SU-DHL-6 (cell line): ENCODE measurements around the gene SUN5.
"Not testable (repeated sequence)": the region's sequence is repeated elsewhere in the genome, so short reads cannot be mapped to it uniquely, and the experiment has no call there.

Source experiments
- H2AFZ ChIP-seq: fragments of 200-600 bp; sonication (generic); 2 replicates; pipeline ENCODE4 v1.6.1; 2014; ENCODE audit warnings: low read depth, mild to moderate bottlenecking, moderate library complexity, mixed read lengths, antibody characterized with exemption, low read length; ENCODE audit not compliant: severe bottlenecking
- H3F3A ChIP-seq: fragments of 200-600 bp; shearing (Covaris generic); 2 replicates; pipeline ENCODE4 v1.6.0; 2016; ENCODE audit warnings: antibody characterized with exemption, mild to moderate bottlenecking; ENCODE audit not compliant: insufficient read depth
- H3K27ac ChIP-seq: fragments of 200-600 bp; sonication (generic); 2 replicates; pipeline ENCODE4 v1.5.1; 2016; ENCODE audit warnings: low read depth, mild to moderate bottlenecking, low read length, moderate library complexity, mixed read lengths
- H3K27me3 ChIP-seq: fragments of 200-600 bp; sonication (generic), shearing (Covaris generic); 2 replicates; pipeline ENCODE4 v1.6.0; 2014; ENCODE audit warnings: mild to moderate bottlenecking, low read length
- H3K36me3 ChIP-seq: fragments of 200-600 bp; sonication (generic); 2 replicates; pipeline ENCODE4 v1.6.1; 2014; ENCODE audit warnings: mild to moderate bottlenecking, low read length, mixed read lengths
- H3K4me2 ChIP-seq: fragments of 300-600, 200-600 bp; shearing (Covaris generic), sonication (generic); 2 replicates; pipeline ENCODE4 v1.6.0; 2014; ENCODE audit warnings: low read length, low read depth, mild to moderate bottlenecking; ENCODE audit not compliant: poor library complexity, severe bottlenecking
- H3K4me3 ChIP-seq: fragments of 200-600 bp; sonication (generic); 2 replicates; pipeline ENCODE4 v1.5.1; 2014; ENCODE audit warnings: antibody characterized with exemption, low read length, mild to moderate bottlenecking, mixed read lengths; ENCODE audit not compliant: insufficient read depth, poor library complexity, severe bottlenecking
- H3K79me2 ChIP-seq: fragments of 200-600 bp; sonication (generic); 2 replicates; pipeline ENCODE4 v1.6.1; 2014; ENCODE audit warnings: mild to moderate bottlenecking, low read length, moderate library complexity; ENCODE audit not compliant: insufficient read depth
- H3K9ac ChIP-seq: fragments of 200-600 bp; sonication (generic); 2 replicates; pipeline ENCODE4 v1.7.0; 2014; ENCODE audit warnings: mild to moderate bottlenecking, low read length
- H3K9me2 ChIP-seq: fragments of 200-600 bp; sonication (generic); replicated peaks from 2 replicates; pipeline ENCODE4 v1.6.1; 2014; ENCODE audit warnings: low read length; ENCODE audit not compliant: insufficient read depth
- H3K9me3 ChIP-seq: fragments of 200-600 bp; sonication (generic); 2 replicates; pipeline ENCODE4 v1.6.1; 2014; ENCODE audit warnings: low read length, mixed read lengths; ENCODE audit not compliant: insufficient read depth
- H4K20me1 ChIP-seq: fragments of 200-600 bp; sonication (generic); 2 replicates; pipeline ENCODE4 v1.6.1; 2014; ENCODE audit warnings: low read depth, mild to moderate bottlenecking, antibody characterized with exemption, low read length, moderate library complexity, mixed read lengths
- EZH2phosphoT487 ChIP-seq: fragments of 200-600 bp; sonication (generic), shearing (Covaris generic); conservative IDR thresholded peaks from 2 replicates; pipeline ENCODE4 v1.6.1; 2018; ENCODE audit warnings: mild to moderate bottlenecking, antibody characterized with exemption, low read length, moderate library complexity, mixed read lengths
- TF ChIP-seq, protein P1 (sequence below): fragments of 200-600 bp; sonication (generic); IDR thresholded peaks from one replicate; pipeline ENCODE4 v1.5.1; 2017; ENCODE audit warnings: antibody characterized with exemption, mild to moderate bottlenecking, low read length, moderate library complexity; ENCODE audit not compliant: insufficient read depth, poor library complexity, severe bottlenecking

Gene SUN5

DNA sequence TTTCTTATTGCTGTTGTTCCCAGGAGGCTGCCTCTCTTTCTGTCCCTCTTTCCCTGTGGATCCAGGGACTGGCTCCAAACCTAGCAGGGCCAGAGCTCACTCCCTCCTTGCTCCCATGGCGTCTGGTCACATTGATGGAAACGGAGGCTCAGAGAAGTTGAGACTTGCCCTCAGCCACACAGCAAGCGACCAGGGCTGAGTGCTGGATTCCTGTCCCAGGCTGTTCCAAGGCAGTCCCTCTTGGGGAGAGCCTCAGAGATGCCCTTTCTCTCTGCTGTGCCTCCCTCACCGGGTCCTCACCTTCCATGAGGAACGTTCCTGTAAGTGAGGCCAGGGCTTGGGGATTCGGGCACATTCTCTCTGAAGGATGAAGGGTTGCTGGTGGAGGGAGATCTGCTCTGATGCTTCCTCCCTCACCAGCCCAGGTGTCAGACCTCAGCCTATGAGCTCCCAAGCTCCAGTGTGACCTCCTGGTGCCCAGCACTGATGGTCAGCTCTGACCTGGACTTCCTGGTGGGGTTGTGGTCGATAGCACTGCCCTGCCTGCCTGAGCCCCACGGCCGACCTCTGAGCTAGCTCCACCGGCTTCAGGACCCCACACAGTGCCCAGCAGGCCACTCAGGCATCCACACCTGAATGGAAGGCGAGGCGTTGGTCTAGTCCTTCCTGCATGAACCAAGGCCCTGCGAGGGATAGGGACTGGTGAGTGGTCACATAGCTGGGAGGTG lies 26.8 kb downstream of the SUN5 start:
- Histone ChIP-seq H3K27ac (no peak overlapping the region), H4K20me1 (no peaks in the 10 kb centered on the region), H3K9ac (no peak overlapping the region), H3K4me3 (no peak overlapping the region), H3K36me3 (no peaks in the 10 kb centered on the region), H2AFZ (no peak overlapping the region), H3K4me2 (no peak overlapping the region), H3F3A (no peaks in the 10 kb centered on the region), H3K9me2 (no peaks in the 10 kb centered on the region), H3K79me2 (no peaks in the 10 kb centered on the region), H3K27me3 (no peaks in the 10 kb centered on the region), H3K9me3 (no peaks in the 10 kb centered on the region)
- TF ChIP-seq EZH2phosphoT487, result no peak
- TF ChIP-seq, protein P1, sequence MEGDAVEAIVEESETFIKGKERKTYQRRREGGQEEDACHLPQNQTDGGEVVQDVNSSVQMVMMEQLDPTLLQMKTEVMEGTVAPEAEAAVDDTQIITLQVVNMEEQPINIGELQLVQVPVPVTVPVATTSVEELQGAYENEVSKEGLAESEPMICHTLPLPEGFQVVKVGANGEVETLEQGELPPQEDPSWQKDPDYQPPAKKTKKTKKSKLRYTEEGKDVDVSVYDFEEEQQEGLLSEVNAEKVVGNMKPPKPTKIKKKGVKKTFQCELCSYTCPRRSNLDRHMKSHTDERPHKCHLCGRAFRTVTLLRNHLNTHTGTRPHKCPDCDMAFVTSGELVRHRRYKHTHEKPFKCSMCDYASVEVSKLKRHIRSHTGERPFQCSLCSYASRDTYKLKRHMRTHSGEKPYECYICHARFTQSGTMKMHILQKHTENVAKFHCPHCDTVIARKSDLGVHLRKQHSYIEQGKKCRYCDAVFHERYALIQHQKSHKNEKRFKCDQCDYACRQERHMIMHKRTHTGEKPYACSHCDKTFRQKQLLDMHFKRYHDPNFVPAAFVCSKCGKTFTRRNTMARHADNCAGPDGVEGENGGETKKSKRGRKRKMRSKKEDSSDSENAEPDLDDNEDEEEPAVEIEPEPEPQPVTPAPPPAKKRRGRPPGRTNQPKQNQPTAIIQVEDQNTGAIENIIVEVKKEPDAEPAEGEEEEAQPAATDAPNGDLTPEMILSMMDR, result no peak

DNA sequence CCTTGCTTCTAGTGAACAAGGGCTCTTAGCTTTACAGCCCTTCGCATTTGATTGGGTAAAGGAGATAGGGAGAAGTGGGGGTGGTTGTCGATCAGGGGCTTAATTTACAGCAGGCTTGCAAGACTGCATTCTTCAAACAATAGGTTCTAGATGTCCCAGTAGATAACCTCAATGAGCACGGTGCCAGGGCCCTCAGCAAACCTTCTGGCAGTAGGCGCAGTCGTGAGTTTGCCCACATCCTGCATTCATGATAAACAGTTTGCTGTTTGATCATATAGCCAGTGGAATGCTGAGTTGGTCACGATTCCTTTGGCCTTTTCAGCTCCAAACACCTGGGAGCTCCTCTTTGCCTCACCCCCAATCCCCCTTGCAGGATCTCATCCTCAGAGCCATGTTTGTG lies 27.5 kb downstream of the SUN5 start:
- Histone ChIP-seq H4K20me1 (no peaks in the 10 kb centered on the region), H3K79me2 (no peaks in the 10 kb centered on the region), H3K27me3 (no peaks in the 10 kb centered on the region), H3K9ac (no peak overlapping the region), H3K9me3 (no peaks in the 10 kb centered on the region), H3K4me3 (no peak overlapping the region), H3K9me2 (no peaks in the 10 kb centered on the region), H3K27ac (no peak overlapping the region), H3F3A (no peaks in the 10 kb centered on the region), H2AFZ (no peak overlapping the region), H3K4me2 (no peak overlapping the region), H3K36me3 (no peaks in the 10 kb centered on the region)
- TF ChIP-seq, protein P1, result no peak
- no peak for TF ChIP-seq EZH2phosphoT487

DNA sequence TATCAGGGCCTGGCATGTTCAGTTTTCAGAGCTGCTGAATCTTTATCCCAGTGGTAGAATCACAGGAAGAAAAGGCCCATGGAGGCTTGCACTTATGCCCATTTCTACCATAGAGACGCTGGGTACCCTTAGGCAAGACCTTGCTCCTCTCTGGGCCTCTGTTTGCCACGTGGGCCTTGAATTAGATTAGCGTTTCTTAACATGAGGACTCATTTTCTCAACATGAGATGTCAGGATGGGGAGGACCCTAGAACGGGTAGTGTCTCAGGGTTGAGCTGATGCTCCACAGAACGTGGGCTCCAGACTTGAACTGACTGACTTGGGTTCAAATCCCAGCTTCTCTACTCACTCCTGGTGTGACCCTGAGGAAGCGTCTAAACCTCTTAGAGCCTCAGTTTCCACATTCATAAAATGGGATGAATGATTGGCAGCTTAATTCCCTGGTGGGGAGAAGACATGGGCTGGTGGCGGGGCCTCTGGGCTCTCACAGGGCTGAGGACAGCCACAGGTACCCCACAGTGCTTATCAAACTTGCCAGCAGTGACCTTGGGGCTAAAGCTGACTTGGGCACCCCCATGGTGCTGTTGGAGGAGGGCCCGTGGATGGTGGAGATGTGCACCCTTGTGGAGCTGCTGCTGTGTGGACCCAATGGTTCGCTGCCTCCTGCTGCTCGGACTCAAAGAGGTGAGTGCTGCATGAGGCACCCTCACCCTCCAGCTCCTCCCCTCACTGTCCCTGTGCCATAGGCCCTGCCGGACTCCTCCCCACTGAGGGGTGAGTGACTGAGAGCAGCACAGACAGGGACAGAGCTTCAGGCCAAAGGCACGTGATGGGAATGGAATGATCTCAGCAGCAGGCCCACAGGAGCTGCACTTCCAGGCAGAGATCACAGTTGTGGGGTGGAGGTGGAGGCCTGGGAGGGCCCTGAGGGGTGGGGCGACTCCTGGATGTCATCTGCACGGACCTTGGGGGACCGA lies 28.2 kb downstream of the SUN5 start:
- no peaks in the 10 kb centered on the region for H4K20me1 ChIP-seq
- H3K4me3 ChIP-seq, result no peak overlapping the region
- no peaks in the 10 kb centered on the region for H3F3A ChIP-seq
- no peak for TF ChIP-seq EZH2phosphoT487
- TF ChIP-seq, protein P1, result no peak
- no peak overlapping the region for H3K4me2 ChIP-seq
- H3K9me2 ChIP-seq, result no peaks in the 10 kb centered on the region
- no peak overlapping the region for H3K9ac ChIP-seq
- H3K36me3 ChIP-seq, result no peaks in the 10 kb centered on the region
- no peak overlapping the region for H3K27ac ChIP-seq
- H3K27me3 ChIP-seq, result no peaks in the 10 kb centered on the region
- no peak overlapping the region for H2AFZ ChIP-seq
- no peaks in the 10 kb centered on the region for H3K9me3 ChIP-seq
- H3K79me2 ChIP-seq, result no peaks in the 10 kb centered on the region

DNA sequence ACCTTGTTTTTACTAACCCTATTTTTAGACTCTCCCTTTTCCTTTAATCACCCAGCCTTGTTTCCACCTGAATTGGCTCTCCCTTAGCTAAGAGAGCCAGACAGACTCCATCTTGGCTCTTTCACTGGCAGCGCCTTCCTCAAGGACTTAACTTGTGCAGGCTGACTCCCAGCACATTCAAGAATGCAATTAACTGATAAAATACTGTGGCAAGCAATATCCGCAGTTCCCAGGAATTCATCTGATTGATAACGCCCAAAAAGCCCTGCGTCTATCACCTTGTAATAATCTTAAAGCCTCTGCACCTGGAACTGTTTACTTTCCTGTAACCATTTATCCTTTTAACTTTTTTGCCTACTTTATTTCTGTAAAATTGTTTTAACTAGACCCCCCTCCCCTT lies 29.1 kb downstream of the SUN5 start:
- H2AFZ ChIP-seq, H3K4me3 ChIP-seq, H3K4me2 ChIP-seq, H3K9me2 ChIP-seq, H3F3A ChIP-seq, H3K9me3 ChIP-seq, H3K36me3 ChIP-seq, H4K20me1 ChIP-seq, H3K27me3 ChIP-seq, H3K9ac ChIP-seq, H3K79me2 ChIP-seq, H3K27ac ChIP-seq: not testable (repeated sequence)

DNA sequence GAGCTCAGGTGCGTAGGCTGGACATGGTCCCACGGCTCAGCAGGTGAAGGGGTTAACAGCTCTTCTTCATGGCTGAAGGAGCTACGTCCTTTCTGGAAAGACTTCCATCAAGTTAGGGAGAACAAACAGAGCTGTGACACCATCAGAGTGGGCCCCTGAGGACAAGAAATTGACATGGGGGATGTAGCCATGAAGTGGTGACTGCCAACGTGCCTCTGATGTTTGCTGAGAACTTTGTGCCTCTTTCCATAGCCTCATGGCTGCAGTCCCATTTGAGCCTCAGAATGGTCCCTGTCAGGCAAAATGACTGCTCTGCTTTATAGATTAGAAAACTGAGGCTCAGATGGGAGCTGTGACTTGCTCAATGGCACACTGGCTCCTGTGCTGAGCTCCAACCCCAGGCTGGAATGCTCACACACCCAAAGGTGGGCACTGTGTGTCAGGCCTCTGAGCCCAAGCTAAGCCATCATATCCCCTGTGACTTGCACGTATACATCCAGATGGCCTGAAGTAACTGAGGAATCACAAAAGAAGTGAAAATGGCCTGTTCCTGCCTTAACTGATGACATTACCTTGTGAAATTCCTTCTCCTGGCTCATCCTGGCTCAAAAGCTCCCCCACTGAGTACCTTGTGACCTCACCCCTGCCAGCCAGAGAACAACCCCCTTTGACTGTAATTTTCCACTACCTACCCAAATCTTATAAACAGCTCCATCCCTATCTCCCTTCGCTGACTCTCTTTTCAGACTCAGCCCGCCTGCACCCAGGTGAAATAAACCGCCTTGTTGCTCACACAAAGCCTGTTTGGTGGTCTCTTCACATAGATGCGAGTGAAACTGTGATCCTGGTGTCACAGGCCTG lies 29.8 kb downstream of the SUN5 start:
- H3K9ac ChIP-seq, H3K4me3 ChIP-seq, H3F3A ChIP-seq, H3K27ac ChIP-seq, H3K36me3 ChIP-seq, H2AFZ ChIP-seq, H3K4me2 ChIP-seq, H3K79me2 ChIP-seq, H3K9me2 ChIP-seq, H4K20me1 ChIP-seq, H3K27me3 ChIP-seq, H3K9me3 ChIP-seq: not testable (repeated sequence)
